SK-N-MC (cell line): ENCODE results near the gene TSPOAP1.

Experiments used
- DNase-seq: peaks from one replicate; pipeline ENCODE4 v3.0.0-alpha.2; 2011; ENCODE audit warnings: low read depth, low spot score
- H3K27ac ChIP-seq: fragments of 200-600 bp; sonication (generic); 2 replicates; pipeline ENCODE4 v1.5.1; 2016; ENCODE audit warnings: mixed run types
- H3K36me3 ChIP-seq: fragments of 200-600 bp; sonication (generic); 2 replicates; pipeline ENCODE4 v1.6.1; 2017; ENCODE audit warnings: antibody characterized with exemption, low read length, mixed read lengths; ENCODE audit not compliant: insufficient read depth
- H3K4me3 ChIP-seq: fragments of 200-600 bp; sonication (generic); 2 replicates; pipeline ENCODE4 v1.5.1; 2016
- H3K9ac ChIP-seq: fragments of 200-600 bp; sonication (generic); 2 replicates; pipeline ENCODE4 v1.8.0; 2017; ENCODE audit warnings: mixed run types, mixed read lengths; ENCODE audit not compliant: insufficient read length
- H3K9me3 ChIP-seq: fragments of 200-600 bp; sonication (generic); 2 replicates; pipeline ENCODE4 v1.6.1; 2017; ENCODE audit warnings: low read depth, mild to moderate bottlenecking, antibody characterized with exemption, low read length, moderate library complexity, mixed read lengths
- EZH2 ChIP-seq: fragments of 200-600 bp; sonication (generic); IDR thresholded peaks from one replicate; pipeline ENCODE4 v1.6.1; 2017; ENCODE audit warnings: antibody characterized with exemption
- FOXP2 ChIP-seq: optimal IDR thresholded peaks from 2 replicates; pipeline ENCODE3; 2011; ENCODE audit warnings: mild to moderate bottlenecking, moderate library complexity; ENCODE audit not compliant: insufficient read depth; ENCODE audit errors: extremely low read length, control extremely low read depth
- POLR2AphosphoS5 ChIP-seq: IDR thresholded peaks from 2 replicates; pipeline ENCODE4 v1.6.1; 2012; ENCODE audit warnings: mild to moderate bottlenecking, low read depth, low read length, borderline replicate concordance

The TSPOAP1 gene

DNA sequence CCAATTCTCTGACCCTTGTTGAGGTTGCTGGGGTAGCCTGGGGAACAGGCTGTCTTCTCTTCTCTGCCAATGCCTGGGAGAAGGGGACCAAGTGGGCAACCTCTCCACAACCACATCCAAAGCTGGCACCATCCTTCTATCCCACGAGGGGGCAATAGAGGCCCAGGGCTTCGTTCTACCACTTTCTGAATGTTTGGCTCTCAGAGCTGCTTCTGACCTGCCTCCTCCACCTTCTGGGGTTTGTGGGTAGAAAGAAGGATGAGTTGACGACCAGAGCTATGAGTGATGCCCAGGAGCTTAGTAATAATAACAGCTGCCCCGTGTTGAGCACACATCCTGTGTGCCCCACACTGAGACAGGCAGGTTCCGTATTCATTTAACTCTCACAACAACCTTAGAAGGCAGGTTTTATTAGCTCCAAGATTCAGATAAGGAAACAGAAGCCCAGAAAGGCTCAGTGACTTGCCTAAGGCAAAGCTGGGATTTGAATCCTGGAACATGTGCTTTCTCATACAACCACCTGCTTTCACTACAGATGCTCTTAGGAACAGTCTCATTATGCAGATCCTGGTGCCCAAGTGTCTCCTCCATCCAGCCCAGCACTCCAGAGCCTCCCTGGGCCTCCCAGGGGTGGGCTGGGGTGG is 11.1 kb downstream of the TSPOAP1 start:
- TF ChIP-seq EZH2 (no peak), FOXP2 (no peak), POLR2AphosphoS5 (no peak)
- Histone ChIP-seq H3K27ac (no peak overlapping the region), H3K9ac (no peak overlapping the region), H3K9me3 (no peaks in the 10 kb centered on the region), H3K4me3 (no peak overlapping the region), H3K36me3 (no peaks in the 10 kb centered on the region)
- DNase-seq: no peak

DNA sequence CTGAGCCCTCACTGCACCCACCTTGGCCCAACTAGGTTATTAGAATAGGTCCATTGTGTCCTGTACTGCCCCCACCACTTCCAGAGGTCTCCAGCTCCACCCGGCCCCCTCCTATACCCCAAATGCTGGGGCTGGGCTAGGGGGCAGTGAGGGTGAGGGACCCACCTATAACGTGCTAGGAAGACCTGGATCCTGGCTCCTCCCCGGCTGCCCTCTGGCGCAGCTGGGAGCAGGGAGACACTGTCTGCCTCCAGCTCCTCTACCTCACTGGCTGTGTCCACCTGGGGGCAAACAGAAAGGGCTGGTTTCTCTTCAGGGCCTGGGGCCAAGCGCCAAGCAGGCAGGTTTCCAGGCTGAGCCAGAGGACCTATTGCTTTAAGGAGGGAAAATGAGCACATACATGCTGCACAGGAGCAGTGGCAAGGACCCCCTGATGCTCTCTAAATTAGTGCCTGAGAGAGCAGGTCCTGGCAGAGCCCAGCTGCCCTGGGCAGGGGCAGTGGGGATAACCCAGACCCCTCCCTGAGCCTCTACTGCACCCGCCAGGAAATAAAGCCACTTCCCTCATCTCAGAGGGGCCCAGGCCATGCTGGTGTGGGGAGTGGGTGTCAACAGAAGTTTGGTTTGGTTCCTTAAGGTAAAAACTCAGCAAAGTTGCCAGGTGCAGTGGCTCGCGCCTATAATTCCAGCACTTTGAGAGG is 12.2 kb downstream of the TSPOAP1 start:
- no peak overlapping the region for H3K4me3 ChIP-seq
- H3K36me3 ChIP-seq: no peaks in the 10 kb centered on the region
- TF ChIP-seq EZH2 (no peak), FOXP2 (no peak), POLR2AphosphoS5 (no peak)
- H3K9ac ChIP-seq: no peak overlapping the region
- no peak for DNase-seq
- no peaks in the 10 kb centered on the region for H3K9me3 ChIP-seq
- no peak overlapping the region for H3K27ac ChIP-seq

DNA sequence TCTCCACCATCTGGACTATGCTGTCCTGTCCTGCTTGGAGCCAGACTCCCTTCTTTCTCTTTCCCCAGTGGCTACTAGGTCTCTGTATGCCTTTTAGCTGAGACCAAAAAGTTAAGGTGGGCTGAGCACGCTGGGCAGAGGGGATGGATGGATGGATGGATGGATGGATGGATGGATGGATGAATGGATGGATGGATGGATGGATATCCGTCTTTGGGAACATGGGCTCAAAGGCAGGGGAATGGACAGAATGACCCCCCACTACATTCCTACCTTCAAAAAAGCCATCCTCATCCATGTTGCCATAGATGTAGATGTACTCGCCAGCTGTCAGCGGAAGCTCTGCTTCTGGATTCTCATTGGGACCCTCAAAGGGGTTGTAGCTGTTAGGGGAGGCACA is 12.8 kb downstream of the TSPOAP1 start:
- no peak for DNase-seq
- H3K9ac ChIP-seq: no peak overlapping the region
- H3K4me3 ChIP-seq: no peak overlapping the region
- no peaks in the 10 kb centered on the region for H3K36me3 ChIP-seq
- no peaks in the 10 kb centered on the region for H3K9me3 ChIP-seq
- no peak overlapping the region for H3K27ac ChIP-seq
- TF ChIP-seq POLR2AphosphoS5: no peak
- TF ChIP-seq FOXP2: no peak
- TF ChIP-seq EZH2: no peak

DNA sequence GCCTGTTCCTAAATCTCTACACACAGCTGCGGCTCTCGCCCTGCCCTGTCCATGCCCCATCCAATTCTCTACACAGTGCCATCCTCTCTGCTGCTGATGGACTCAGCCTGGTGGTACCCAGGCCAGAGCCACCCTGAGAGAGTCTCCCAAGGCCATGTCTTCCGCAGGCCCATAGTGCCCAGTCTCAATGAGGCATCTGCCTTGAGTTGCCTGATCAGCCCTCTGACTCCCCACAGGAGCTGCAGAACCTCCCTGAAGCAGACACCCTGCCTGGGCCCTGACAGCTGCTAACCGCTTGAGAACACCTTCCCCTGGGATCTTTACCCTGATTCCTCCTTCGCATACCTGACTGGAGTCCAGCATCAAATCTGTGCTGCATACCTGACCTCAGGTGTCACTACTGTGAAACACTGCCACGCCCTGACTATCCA is 13.3 kb downstream of the TSPOAP1 start:
- TF ChIP-seq EZH2 (no peak), POLR2AphosphoS5 (no peak), FOXP2 (no peak)
- no peak for DNase-seq
- H3K9me3 ChIP-seq: no peaks in the 10 kb centered on the region
- H3K4me3 ChIP-seq: no peak overlapping the region
- H3K9ac ChIP-seq: no peak overlapping the region
- no peaks in the 10 kb centered on the region for H3K36me3 ChIP-seq
- no peak overlapping the region for H3K27ac ChIP-seq

DNA sequence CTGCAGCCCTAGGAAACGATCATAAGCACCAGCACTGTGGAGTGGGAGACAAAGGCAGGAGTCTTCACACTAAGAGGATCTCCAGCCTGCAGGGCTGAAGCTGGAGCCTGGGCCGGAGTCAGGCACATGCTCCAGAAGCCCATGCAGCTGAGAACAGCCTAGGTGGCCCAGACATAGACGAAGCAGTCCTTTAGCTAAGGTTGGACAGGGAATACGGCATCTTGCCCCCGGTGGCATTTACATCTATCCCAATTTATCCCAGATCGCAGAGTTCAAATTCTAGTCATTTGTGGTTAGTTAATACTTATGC is 13.9 kb downstream of the TSPOAP1 start:
- TF ChIP-seq EZH2 (no peak), POLR2AphosphoS5 (no peak), FOXP2 (no peak)
- no peak overlapping the region for H3K9ac ChIP-seq
- no peaks in the 10 kb centered on the region for H3K9me3 ChIP-seq
- H3K27ac ChIP-seq: no peak overlapping the region
- no peak for DNase-seq
- H3K36me3 ChIP-seq: no peaks in the 10 kb centered on the region
- H3K4me3 ChIP-seq: no peak overlapping the region

DNA sequence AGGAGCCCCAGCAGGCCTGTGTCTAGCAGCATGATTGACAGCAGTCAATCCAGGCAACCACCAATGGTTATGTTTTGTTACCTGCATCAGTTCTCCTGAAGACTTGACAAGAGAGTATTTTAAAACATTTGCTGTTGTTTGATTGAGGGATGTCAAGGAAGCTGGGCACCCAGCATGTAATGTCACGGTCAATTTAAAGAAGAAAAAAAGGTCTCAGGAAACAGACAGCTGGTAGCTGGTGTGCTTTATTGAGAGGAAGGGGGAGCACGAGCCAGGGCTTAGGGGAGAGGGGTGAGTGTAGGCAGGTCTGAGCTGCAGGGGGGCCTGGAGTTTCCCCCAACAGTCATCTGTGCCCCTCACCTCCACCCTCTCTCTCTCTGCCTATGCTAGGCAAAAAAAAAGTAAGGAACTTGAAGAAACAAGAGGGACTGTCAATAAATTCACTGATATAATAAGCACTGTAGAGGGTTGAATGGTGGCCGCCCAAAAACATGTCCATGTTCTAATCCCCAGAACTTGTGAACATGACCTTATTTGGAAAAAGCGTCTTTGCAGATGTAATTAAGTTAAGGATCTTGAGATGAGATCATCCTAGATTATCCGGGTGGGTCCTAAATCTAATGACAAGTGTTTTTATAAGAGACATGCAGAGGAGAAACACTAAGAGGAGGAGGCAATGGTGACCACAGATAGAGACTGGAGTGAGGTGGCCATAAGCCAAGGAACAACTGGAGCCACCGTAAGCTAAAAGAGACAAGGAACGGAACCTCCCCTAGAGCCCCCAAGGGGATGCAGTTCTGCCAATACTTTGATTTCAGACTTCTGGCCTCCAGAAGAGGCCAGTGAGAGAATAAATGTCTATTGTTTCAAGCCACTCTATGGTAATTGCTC is 14.5 kb downstream of the TSPOAP1 start:
- no peak overlapping the region for H3K9ac ChIP-seq
- H3K27ac ChIP-seq: no peak overlapping the region
- DNase-seq: no peak

DNA sequence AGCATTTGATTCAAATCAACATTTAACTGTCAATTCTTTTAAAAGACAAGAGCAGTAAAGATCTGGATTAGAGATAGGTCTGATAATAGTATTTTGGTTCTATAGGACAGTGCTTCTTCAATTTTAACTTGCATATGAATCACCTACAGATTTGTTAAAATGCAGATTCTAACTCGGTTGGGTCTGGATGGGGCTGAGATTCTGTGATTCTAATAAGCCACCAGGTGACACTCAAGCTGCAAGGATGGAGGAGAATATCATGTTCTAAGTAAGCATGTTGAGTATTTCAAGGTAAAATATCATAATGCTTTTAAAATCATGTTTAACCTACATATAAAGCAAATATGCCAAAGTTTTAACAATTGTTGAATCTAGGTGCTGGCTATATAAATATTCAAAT is 15.8 kb downstream of the TSPOAP1 start:
- Histone ChIP-seq H3K27ac (no peak overlapping the region), H3K9ac (no peak overlapping the region), H3K4me3 (no peak overlapping the region), H3K36me3 (no peaks in the 10 kb centered on the region), H3K9me3 (no peaks in the 10 kb centered on the region)
- DNase-seq: no peak
- TF ChIP-seq EZH2 (no peak), FOXP2 (no peak), POLR2AphosphoS5 (no peak)

More for the DNA sequence above, 14.5 kb downstream of the TSPOAP1 start:
- Histone ChIP-seq H3K36me3 (no peaks in the 10 kb centered on the region), H3K9me3 (no peaks in the 10 kb centered on the region), H3K4me3 (no peak overlapping the region)
- TF ChIP-seq POLR2AphosphoS5 (no peak), EZH2 (no peak), FOXP2 (no peak)

DNA sequence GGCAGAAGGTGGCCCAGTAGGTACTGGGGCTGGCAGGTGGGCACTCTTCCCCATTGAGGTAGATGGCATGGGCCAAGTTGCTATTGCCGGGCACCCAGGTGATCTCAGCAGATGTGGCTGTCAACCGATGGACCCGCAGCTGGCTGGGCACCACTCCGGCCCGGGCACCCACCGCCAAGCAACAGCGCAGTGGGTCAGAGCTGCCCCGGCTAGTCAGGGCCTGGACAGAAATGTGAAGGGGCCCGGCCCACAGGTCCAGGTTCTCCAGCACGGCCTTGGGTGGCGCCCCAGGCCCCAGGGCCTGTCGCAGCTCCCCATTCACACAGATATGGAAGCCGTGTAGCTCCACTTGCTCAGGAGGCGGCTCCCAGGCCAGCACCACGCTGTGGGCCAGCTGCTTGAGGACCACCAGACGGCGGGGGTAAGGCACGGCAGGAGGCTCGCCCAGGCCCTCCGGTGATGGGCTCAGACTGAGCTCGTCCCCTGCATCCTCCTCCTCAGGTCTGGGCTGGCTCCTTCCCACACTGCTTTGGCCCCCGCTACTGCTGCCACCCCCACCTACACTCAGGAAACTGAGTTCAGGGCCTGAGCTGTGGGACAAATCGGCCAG is 16.5 kb downstream of the TSPOAP1 start:
- no peak for DNase-seq
- no peak overlapping the region for H3K9ac ChIP-seq
- no peaks in the 10 kb centered on the region for H3K9me3 ChIP-seq
- no peak overlapping the region for H3K27ac ChIP-seq
- TF ChIP-seq POLR2AphosphoS5 (no peak), EZH2 (no peak), FOXP2 (no peak)
- no peaks in the 10 kb centered on the region for H3K36me3 ChIP-seq
- H3K4me3 ChIP-seq: no peak overlapping the region
